GM19328 (cell line): ENCODE results near the gene TOX2.

Source experiments
- ATAC-seq: cut with Tn5 transposase; IDR thresholded peaks from one replicate; pipeline ENCODE4 v1.9.1; 2021; ENCODE audit warnings: mild to moderate bottlenecking, moderate library complexity; ENCODE audit not compliant: unreplicated experiment

TOX2 gene

GRCh38 chr20:43915211-43916072, 790 bp downstream of the TOX2 start:
- ATAC-seq: peak; percentile 4

- ATAC-seq: no peak
Measured at GRCh38 chr20:43916073-43916880, 1.6 kb downstream of the TOX2 start.

GRCh38 chr20:43916881-43917371, 2.3 kb downstream of the TOX2 start:
- no peak for ATAC-seq

- ATAC-seq: no peak
Measured at GRCh38 chr20:43917380-43917779, 2.7 kb downstream of the TOX2 start.

GRCh38 chr20:43919686-43920403, 5.2 kb downstream of the TOX2 start:
- no peak for ATAC-seq

GRCh38 chr20:43920797-43921196, 6.1 kb downstream of the TOX2 start:
- ATAC-seq: no peak

GRCh38 chr20:43921227-43921780, 6.7 kb downstream of the TOX2 start:
- ATAC-seq: no peak

- no peak for ATAC-seq
Measured at GRCh38 chr20:43922614-43923013, 8.0 kb downstream of the TOX2 start.

GRCh38 chr20:43923322-43923721, 8.7 kb downstream of the TOX2 start:
- no peak for ATAC-seq

- ATAC-seq: no peak
Measured at GRCh38 chr20:43923917-43924316, 9.3 kb downstream of the TOX2 start.

GRCh38 chr20:43925215-43925614, 10.6 kb downstream of the TOX2 start:
- ATAC-seq: no peak

- ATAC-seq: no peak
Measured at GRCh38 chr20:43925801-43926200, 11.1 kb downstream of the TOX2 start.

GRCh38 chr20:43926287-43927050, 11.8 kb downstream of the TOX2 start:
- ATAC-seq: no peak

- ATAC-seq: no peak
Measured at GRCh38 chr20:43931976-43932375, 17.3 kb downstream of the TOX2 start.

- no peak for ATAC-seq
Measured at GRCh38 chr20:43934833-43935232, 20.2 kb downstream of the TOX2 start.

GRCh38 chr20:43936104-43936770, 21.6 kb downstream of the TOX2 start:
- no peak for ATAC-seq

- no peak for ATAC-seq
Measured at GRCh38 chr20:43936805-43937204, 22.2 kb downstream of the TOX2 start.

- ATAC-seq: no peak
Measured at GRCh38 chr20:43937591-43937990, 22.9 kb downstream of the TOX2 start.

GRCh38 chr20:43938017-43938655, 23.5 kb downstream of the TOX2 start:
- no peak for ATAC-seq
